ENCODE results near the gene DHRS7C.

Gene DHRS7C

GRCh38 chr17:9790889-9791876 lies at the start of gene DHRS7C:
DHRS7C (minus strand) TSS chr17:9791592; CDS start chr17:9791284, 308 bp downstream.
- no peaks in the 10 kb centered on the region for H3K4me1 ChIP-seq (ENCODE audit: control insufficient read depth, insufficient read depth, low read length, unreplicated experiment)
- H2AFZ ChIP-seq (ENCODE audit: low read length, unreplicated experiment) = no peak within 1 kb of the TSS
- no peak within 1 kb of the TSS for H3K27ac ChIP-seq (ENCODE audit: low read depth, low read length)
- no peaks in the 10 kb centered on the region for H3K36me3 ChIP-seq (ENCODE audit: insufficient read depth, low read length)
- no peaks in the 10 kb centered on the region for H3K79me2 ChIP-seq (ENCODE audit: control insufficient read depth, insufficient read depth, low read length, unreplicated experiment)
- no peak within 1 kb of the TSS for H3K4me3 ChIP-seq (ENCODE audit: low read depth, low read length)
- H3K27me3 ChIP-seq (ENCODE audit: insufficient read depth, low read length) = no peaks in the 10 kb centered on the region

GRCh38 chr17:9839433-9839832 lies 48.0 kb upstream of the DHRS7C start:
- no peak overlapping the region for H2AFZ ChIP-seq (ENCODE audit: low read length, unreplicated experiment)
- H3K79me2 ChIP-seq (ENCODE audit: control insufficient read depth, insufficient read depth, low read length, unreplicated experiment) = no peaks in the 10 kb centered on the region
- H3K27me3 ChIP-seq (ENCODE audit: insufficient read depth, low read length) = no peaks in the 10 kb centered on the region
- no peak overlapping the region for H3K4me3 ChIP-seq (ENCODE audit: low read depth, low read length)
- H3K27ac ChIP-seq (ENCODE audit: low read depth, low read length) = no peak overlapping the region
- peaks cover 45% of the 10 kb centered on the region for H3K4me1 ChIP-seq (ENCODE audit: control insufficient read depth, insufficient read depth, low read length, unreplicated experiment)
- no peaks in the 10 kb centered on the region for H3K36me3 ChIP-seq (ENCODE audit: insufficient read depth, low read length)

- peak overlapping the region; percentile 59 for H3K4me3 ChIP-seq (ENCODE audit: low read depth, low read length)
- peak overlapping the region; percentile 93 for H3K27ac ChIP-seq (ENCODE audit: low read depth, low read length)
- no peaks in the 10 kb centered on the region for H3K79me2 ChIP-seq (ENCODE audit: control insufficient read depth, insufficient read depth, low read length, unreplicated experiment)
- H2AFZ ChIP-seq (ENCODE audit: low read length, unreplicated experiment) = no peak overlapping the region
- H3K4me1 ChIP-seq (ENCODE audit: control insufficient read depth, insufficient read depth, low read length, unreplicated experiment) = peaks cover 40% of the 10 kb centered on the region
- H3K27me3 ChIP-seq (ENCODE audit: insufficient read depth, low read length) = no peaks in the 10 kb centered on the region
- no peaks in the 10 kb centered on the region for H3K36me3 ChIP-seq (ENCODE audit: insufficient read depth, low read length)
These were observed 46.4 kb upstream of the DHRS7C start for GRCh38 chr17:9837551-9838471.

GRCh38 chr17:9833922-9834321 lies 42.5 kb upstream of the DHRS7C start:
- no peaks in the 10 kb centered on the region for H3K27me3 ChIP-seq (ENCODE audit: insufficient read depth, low read length)
- H3K36me3 ChIP-seq (ENCODE audit: insufficient read depth, low read length) = no peaks in the 10 kb centered on the region
- H2AFZ ChIP-seq (ENCODE audit: low read length, unreplicated experiment) = no peak overlapping the region
- H3K27ac ChIP-seq (ENCODE audit: low read depth, low read length) = no peak overlapping the region
- H3K4me1 ChIP-seq (ENCODE audit: control insufficient read depth, insufficient read depth, low read length, unreplicated experiment) = peaks cover 27% of the 10 kb centered on the region
- H3K79me2 ChIP-seq (ENCODE audit: control insufficient read depth, insufficient read depth, low read length, unreplicated experiment) = no peaks in the 10 kb centered on the region
- no peak overlapping the region for H3K4me3 ChIP-seq (ENCODE audit: low read depth, low read length)

- Histone ChIP-seq H3K27ac (ENCODE audit: low read depth, low read length) (no peak overlapping the region), H3K36me3 (ENCODE audit: insufficient read depth, low read length) (no peaks in the 10 kb centered on the region), H3K4me3 (ENCODE audit: low read depth, low read length) (no peak overlapping the region)
These were observed 39.3 kb upstream of the DHRS7C start for GRCh38 chr17:9830711-9831110.

GRCh38 chr17:9829343-9829742 lies 38.0 kb upstream of the DHRS7C start:
- Histone ChIP-seq H3K27ac (ENCODE audit: low read depth, low read length) (no peak overlapping the region), H3K27me3 (ENCODE audit: insufficient read depth, low read length) (no peaks in the 10 kb centered on the region), H3K4me1 (ENCODE audit: control insufficient read depth, insufficient read depth, low read length, unreplicated experiment) (no peaks in the 10 kb centered on the region), H3K36me3 (ENCODE audit: insufficient read depth, low read length) (no peaks in the 10 kb centered on the region), H2AFZ (ENCODE audit: low read length, unreplicated experiment) (no peak overlapping the region), H3K79me2 (ENCODE audit: control insufficient read depth, insufficient read depth, low read length, unreplicated experiment) (no peaks in the 10 kb centered on the region), H3K4me3 (ENCODE audit: low read depth, low read length) (no peak overlapping the region)

More at GRCh38 chr17:9830711-9831110, 39.3 kb upstream of the DHRS7C start:
- Histone ChIP-seq H3K4me1 (ENCODE audit: control insufficient read depth, insufficient read depth, low read length, unreplicated experiment) (peaks cover 5% of the 10 kb centered on the region), H3K79me2 (ENCODE audit: control insufficient read depth, insufficient read depth, low read length, unreplicated experiment) (no peaks in the 10 kb centered on the region), H2AFZ (ENCODE audit: low read length, unreplicated experiment) (no peak overlapping the region), H3K27me3 (ENCODE audit: insufficient read depth, low read length) (no peaks in the 10 kb centered on the region)

- Histone ChIP-seq H3K4me3 (ENCODE audit: low read depth, low read length) (no peak overlapping the region), H3K27ac (ENCODE audit: low read depth, low read length) (no peak overlapping the region), H3K36me3 (ENCODE audit: insufficient read depth, low read length) (no peaks in the 10 kb centered on the region), H3K79me2 (ENCODE audit: control insufficient read depth, insufficient read depth, low read length, unreplicated experiment) (no peaks in the 10 kb centered on the region), H3K27me3 (ENCODE audit: insufficient read depth, low read length) (no peaks in the 10 kb centered on the region), H3K4me1 (ENCODE audit: control insufficient read depth, insufficient read depth, low read length, unreplicated experiment) (no peaks in the 10 kb centered on the region), H2AFZ (ENCODE audit: low read length, unreplicated experiment) (no peak overlapping the region)
These were observed 37.2 kb upstream of the DHRS7C start for GRCh38 chr17:9828296-9829295.

- H3K27me3 ChIP-seq (ENCODE audit: insufficient read depth, low read length) = no peaks in the 10 kb centered on the region
- H3K79me2 ChIP-seq (ENCODE audit: control insufficient read depth, insufficient read depth, low read length, unreplicated experiment) = no peaks in the 10 kb centered on the region
- no peak within 1 kb of the TSS for H2AFZ ChIP-seq (ENCODE audit: low read length, unreplicated experiment)
- H3K27ac ChIP-seq (ENCODE audit: low read depth, low read length) = no peak within 1 kb of the TSS
- H3K36me3 ChIP-seq (ENCODE audit: insufficient read depth, low read length) = no peaks in the 10 kb centered on the region
- H3K4me3 ChIP-seq (ENCODE audit: low read depth, low read length) = no peak within 1 kb of the TSS
- H3K4me1 ChIP-seq (ENCODE audit: control insufficient read depth, insufficient read depth, low read length, unreplicated experiment) = no peaks in the 10 kb centered on the region
These were observed 34.3 kb upstream of the DHRS7C start, which contains the start of gene GLP2R for GRCh38 chr17:9825641-9826150. GLP2R (plus strand) TSS chr17:9825924; CDS start chr17:9826064, 140 bp downstream.

- Histone ChIP-seq H3K27me3 (ENCODE audit: insufficient read depth, low read length) (no peaks in the 10 kb centered on the region), H3K36me3 (ENCODE audit: insufficient read depth, low read length) (no peaks in the 10 kb centered on the region), H3K79me2 (ENCODE audit: control insufficient read depth, insufficient read depth, low read length, unreplicated experiment) (no peaks in the 10 kb centered on the region), H2AFZ (ENCODE audit: low read length, unreplicated experiment) (no peak overlapping the region), H3K27ac (ENCODE audit: low read depth, low read length) (no peak overlapping the region), H3K4me3 (ENCODE audit: low read depth, low read length) (no peak overlapping the region), H3K4me1 (ENCODE audit: control insufficient read depth, insufficient read depth, low read length, unreplicated experiment) (no peaks in the 10 kb centered on the region)
These were observed 33.5 kb upstream of the DHRS7C start for GRCh38 chr17:9824797-9825338.

Measured in ACC112 (cell line).